Brain pericyte (primary cell): ENCODE data around the gene ADAMTS9.

ENCODE experiments used
- DNase-seq: peaks from one replicate; pipeline ENCODE4 v3.0.0-alpha.2; 2012; ENCODE audit warnings: low read depth, low spot score

Gene ADAMTS9

DNA sequence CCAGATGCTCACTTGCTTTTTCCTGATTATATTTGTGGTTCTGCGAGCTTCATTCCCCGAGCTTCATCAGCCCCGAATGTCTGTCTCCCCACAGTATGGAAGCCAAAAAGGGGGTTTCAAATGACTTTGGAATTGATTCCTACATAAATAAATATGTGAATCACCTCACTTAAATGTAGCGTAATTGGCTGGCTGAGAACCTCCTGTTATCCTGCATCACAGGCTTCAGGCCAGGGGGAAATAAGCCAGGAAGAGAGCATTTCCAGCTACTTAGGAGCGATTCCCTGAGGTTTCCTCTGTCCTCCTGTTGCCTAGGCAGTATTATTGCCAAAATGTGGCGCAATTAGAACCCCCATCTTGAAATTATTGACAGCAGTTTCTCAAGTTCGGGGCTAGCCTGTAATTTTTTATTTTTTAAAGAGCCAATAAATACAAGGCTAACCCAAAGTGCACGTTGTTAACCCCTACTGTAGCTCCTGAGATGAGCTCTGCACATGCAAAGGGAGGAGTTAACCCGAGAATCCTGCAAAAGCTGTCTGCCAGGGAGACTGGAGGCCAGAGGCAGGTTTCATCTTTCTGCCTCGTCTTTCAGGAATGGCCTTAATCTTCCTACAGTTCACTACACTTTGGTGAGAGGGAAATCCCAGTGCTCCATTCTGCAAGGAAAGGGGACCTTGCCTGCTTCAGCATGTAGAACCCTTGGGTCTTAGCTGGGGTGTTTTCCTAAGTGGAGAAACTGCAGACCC, 148.2 kb downstream of the ADAMTS9 start:
- DNase-seq = no peak

GRCh38 chr3:64536166-64536565, 151.6 kb downstream of the ADAMTS9 start:
- DNase-seq = no peak

- DNase-seq = peak; percentile 61
Observed at GRCh38 chr3:64533617-64534317, 154.0 kb downstream of the ADAMTS9 start.

DNA sequence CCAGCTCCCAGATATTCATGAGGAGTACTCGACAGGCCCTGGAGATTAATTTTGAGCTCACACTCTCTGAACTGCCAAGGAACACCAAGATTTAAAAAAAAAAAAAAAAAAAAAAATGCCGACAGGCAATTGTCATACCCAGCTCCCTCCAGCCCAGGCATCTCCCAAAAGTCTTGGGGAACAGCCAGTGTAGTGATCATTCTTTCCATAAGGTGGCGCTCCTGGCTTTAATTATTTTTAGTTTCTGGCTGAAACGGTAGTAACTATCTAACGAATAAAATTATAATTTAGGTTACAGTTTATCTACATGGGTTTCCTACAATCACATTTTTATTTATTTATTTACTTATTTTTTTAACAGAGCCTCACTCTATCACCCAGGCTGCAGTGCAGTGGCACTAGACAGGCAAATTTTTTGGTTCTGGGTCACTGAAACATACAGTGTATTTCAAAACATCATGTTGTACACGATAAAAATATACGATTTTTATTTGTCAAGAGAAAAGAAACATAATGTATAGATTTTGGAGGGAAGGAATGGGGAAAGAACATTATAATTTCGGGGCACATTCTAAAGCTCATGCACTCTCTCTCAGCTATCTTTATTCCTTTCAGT, 157.3 kb downstream of the ADAMTS9 start:
- no peak for DNase-seq

DNA sequence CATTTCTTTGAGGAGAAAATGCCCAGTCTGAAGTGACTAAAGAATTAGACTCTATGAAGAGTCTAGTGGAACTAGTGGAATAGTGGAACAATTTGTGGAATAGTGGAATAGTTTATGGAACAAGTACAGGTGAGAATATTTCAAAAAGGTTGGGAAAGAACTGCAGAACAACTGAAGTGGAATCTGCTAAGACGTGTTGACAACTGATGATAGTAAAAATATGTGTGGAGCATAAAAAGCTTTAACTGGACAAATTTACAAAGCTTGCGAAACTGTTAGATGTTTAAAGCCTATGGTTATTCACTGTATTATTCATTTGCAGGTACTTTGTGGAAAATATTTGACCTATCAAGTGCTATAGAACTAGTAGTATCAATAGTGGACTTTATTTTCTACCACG, 164.5 kb downstream of the ADAMTS9 start:
- no peak for DNase-seq

DNA sequence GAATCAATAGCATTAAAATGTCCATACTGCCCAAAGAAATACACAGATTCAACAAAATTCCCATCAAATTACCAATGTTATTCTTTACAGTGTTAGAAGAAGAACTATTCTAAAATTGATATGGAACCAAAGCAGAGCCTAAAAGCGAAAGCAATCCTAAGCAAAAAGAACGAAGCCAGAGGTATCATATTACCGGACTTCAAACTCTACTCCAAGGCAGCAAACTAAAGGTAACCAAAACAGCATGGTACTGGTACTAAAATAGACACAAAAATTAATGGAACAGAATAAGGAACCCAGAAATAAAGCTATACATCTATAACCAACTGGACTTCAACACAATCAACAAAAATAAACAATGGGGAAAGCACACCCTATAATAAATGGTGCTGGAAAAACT, 167.5 kb downstream of the ADAMTS9 start:
- DNase-seq = no peak

- DNase-seq = no peak
Observed at GRCh38 chr3:64518950-64519349, 168.8 kb downstream of the ADAMTS9 start.

DNA sequence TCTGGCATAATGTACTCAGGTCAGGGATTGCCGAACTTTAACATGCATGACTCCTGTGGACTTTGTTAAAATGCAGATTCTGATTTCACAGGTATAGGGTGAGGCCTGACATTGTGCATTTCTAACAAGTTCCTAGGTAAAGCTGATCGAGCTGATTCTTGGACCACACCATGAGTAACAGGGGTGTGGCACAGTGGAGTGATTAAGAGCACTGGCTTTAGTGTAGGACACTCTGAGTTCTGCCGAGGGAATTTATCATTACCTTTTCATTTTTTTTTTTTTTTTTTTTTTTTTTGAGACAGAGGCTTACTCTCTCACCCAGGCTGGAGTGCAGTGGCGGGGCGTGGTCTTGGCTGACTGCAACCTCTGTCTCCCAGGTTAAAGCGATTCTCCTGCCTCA, 169.3 kb downstream of the ADAMTS9 start:
- no peak for DNase-seq

- no peak for DNase-seq
Observed at GRCh38 chr3:64514889-64515288, 172.9 kb downstream of the ADAMTS9 start.

- DNase-seq = no peak
Observed at GRCh38 chr3:64509206-64509605, 178.6 kb downstream of the ADAMTS9 start.

GRCh38 chr3:64508140-64508539, 179.7 kb downstream of the ADAMTS9 start:
- DNase-seq = no peak

- DNase-seq = no peak
Observed at GRCh38 chr3:64506255-64506654, 181.5 kb downstream of the ADAMTS9 start.

GRCh38 chr3:64505419-64505818, 182.4 kb downstream of the ADAMTS9 start:
- no peak for DNase-seq

GRCh38 chr3:64502284-64502683, 185.5 kb downstream of the ADAMTS9 start:
- no peak for DNase-seq

- no peak for DNase-seq
Observed at GRCh38 chr3:64501298-64501906, 186.4 kb downstream of the ADAMTS9 start.

DNA sequence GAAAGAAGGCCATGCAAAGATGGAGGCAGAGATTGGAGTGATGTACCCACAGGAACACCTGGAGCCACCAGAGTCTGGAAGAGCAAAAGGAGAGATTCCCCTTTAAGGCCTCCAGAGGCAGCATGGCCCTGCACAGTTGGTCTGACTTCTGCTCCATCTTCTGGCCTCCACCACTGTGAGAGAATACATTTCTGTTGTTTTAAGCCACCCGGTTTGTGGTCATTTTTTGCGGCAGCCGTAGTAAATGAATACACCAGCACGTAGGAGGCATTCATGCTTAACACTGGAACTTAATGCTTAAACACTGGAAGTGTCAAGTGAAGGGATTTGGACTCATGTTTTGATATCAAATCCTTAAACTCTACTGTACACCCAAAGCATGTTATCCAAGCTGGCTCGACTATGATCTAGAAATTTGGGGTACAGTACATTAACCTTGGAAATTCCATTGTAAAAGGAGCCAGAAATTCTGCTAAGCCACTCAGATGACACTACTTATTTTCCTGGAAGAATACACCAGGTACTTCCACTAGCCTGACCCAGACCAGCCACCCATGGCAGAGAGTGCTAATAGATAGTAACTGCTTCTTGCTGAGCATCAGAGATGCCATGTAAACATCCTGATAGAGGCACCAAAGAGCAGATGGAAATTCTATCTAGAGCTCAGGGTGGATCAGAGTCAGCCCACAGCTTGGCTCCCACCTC, 190.9 kb downstream of the ADAMTS9 start:
- no peak for DNase-seq

GRCh38 chr3:64495781-64496334, 191.9 kb downstream of the ADAMTS9 start:
- no peak for DNase-seq

- DNase-seq = no peak
Observed at GRCh38 chr3:64495121-64495780, 192.5 kb downstream of the ADAMTS9 start.

GRCh38 chr3:64494526-64494925, 193.3 kb downstream of the ADAMTS9 start:
- DNase-seq = no peak

- no peak for DNase-seq
Observed at GRCh38 chr3:64493149-64493548, 194.7 kb downstream of the ADAMTS9 start.

DNA sequence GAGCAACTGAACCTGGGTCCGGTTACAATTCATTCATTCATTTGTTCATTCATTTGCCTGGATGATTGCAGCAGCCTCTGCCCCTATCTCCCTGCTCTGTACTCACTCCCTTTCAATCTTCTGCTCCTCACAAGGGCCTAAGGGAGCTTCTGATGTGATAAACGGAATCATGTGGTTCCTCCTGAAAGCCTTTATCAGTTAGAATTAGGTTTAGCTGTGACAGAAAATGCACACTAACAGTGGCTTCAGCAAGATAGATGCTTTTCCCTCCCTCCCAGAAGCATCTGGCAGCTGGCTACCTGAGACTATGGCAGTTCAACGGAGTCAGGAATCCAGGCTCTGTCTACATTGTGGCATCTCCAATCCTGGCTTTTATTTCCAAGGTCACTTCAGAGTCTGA, 196.0 kb downstream of the ADAMTS9 start:
- no peak for DNase-seq
